ENCODE measurements around the gene MAD1L1. TPM values are rescaled to one million over a fixed set of nuclear protein-coding genes. Genes with fewer than 3 reads are reported as not detected.

MAD1L1 gene
- total RNA-seq, 1 donor from 2014 or later = 59.6 TPM

DNA sequence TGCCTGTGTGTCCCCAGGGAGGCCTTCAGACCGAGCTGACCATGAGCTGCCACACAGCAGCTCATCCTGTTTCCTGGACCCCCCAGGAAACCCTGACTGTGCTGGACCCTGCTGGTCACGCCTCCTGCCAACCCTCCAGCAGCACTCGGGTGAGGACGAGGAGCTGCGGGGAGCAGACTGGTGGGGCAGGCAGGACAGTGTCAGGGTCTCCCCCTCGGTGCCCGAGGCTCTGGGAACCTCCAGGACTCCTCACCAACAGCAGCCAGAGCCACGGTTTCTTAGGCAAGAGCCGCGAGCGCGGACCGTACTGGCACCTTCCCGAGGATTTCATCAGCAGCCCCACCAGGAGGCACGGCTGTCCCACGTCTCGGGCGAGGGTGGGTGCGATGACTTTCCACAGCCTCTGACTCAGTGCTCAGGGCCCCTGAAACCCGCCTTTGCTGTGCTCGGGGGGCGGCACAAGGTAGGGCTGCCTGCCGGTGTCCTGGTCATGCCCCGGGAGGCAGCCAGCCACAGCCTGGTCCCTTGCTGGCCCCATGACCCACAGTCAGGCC is 375.8 kb downstream of the MAD1L1 start:
- DNase-seq (ENCODE audit: low spot score in 2 of 2) = no peak
- no peaks in the 10 kb centered on the region for H3K36me3 ChIP-seq
- H3K27me3 ChIP-seq = no peaks in the 10 kb centered on the region

DNA sequence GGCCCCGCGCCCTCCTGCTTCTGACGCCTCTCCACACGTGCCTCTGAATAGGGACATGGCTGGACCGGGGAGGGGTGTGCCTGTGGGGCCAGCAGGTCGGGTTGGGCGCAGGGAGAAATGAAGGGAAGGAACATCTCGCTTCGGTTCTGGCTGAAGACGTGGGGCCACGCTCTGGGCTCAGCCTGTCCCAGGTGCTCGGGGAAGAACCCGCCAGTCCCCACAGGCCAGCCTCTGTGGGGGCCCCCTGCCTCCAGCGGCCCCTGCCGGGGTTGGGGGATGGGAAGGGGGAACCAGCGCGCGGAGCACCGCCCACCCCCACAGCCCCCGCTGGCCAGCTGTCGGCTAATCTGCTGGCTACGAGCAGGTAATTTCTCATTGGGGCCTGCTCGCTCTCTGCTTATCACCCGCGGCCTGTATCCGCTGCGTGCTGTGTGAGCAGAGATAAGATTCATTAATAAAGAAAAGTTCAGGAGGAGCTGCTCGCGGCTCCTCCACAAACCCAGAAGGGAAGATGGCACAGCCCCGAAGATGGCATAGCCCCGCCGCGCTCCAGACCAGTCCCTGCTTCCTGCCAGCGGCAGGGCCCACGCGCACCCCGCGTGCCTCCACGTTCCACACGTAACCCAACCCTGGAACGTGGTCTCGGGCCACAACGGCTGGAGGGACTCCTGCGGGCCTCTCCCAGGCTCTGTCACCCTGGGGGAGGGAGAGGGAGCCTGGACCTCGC is 376.4 kb downstream of the MAD1L1 start:
- Histone ChIP-seq H3K4me3 (no peak overlapping the region), H3K36me3 (no peaks in the 10 kb centered on the region), H3K4me1 (no peaks in the 10 kb centered on the region), H3K9me3 (no peaks in the 10 kb centered on the region), H3K27ac (no peak overlapping the region), H3K27me3 (no peaks in the 10 kb centered on the region)
- TF ChIP-seq, protein P1, sequence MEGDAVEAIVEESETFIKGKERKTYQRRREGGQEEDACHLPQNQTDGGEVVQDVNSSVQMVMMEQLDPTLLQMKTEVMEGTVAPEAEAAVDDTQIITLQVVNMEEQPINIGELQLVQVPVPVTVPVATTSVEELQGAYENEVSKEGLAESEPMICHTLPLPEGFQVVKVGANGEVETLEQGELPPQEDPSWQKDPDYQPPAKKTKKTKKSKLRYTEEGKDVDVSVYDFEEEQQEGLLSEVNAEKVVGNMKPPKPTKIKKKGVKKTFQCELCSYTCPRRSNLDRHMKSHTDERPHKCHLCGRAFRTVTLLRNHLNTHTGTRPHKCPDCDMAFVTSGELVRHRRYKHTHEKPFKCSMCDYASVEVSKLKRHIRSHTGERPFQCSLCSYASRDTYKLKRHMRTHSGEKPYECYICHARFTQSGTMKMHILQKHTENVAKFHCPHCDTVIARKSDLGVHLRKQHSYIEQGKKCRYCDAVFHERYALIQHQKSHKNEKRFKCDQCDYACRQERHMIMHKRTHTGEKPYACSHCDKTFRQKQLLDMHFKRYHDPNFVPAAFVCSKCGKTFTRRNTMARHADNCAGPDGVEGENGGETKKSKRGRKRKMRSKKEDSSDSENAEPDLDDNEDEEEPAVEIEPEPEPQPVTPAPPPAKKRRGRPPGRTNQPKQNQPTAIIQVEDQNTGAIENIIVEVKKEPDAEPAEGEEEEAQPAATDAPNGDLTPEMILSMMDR (IDR thresholded peaks at IDR 0.05) = no peak
- intact Hi-C loops (cut with DNase I) = no loop called here
- peak in 1 of 2 donors; percentile 59 for DNase-seq (ENCODE audit: low spot score in 2 of 2)

More for the DNA sequence above, 375.8 kb downstream of the MAD1L1 start:
- Histone ChIP-seq H3K4me3 (no peak overlapping the region), H3K4me1 (no peaks in the 10 kb centered on the region), H3K27ac (no peak overlapping the region), H3K9me3 (no peaks in the 10 kb centered on the region)
- intact Hi-C loops (cut with DNase I) = no loop called here
- TF ChIP-seq, protein P1 (IDR thresholded peaks at IDR 0.05) = no peak

DNA sequence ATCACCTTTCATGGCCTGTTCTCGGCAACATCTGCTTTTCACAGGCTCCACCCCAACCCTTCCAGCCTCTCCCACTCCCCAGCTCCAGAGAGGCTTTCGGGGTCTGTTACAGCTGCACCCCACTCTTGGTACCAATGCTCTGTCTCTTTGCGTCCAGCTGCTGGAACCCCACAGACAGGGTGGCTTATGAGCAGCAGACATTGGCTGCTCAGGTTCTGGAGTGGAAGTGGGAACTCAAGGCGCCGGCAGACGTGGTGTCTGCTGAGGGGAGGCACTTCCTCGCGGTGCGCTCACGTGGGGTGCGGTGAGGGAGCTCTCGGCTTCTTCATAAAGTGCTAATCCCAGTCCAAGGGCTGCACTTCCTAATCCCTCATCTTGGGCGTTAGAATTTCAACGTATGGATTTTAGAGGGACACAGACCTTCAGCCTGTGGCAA is 377.0 kb downstream of the MAD1L1 start:
- no peaks in the 10 kb centered on the region for H3K27me3 ChIP-seq
- H3K9me3 ChIP-seq = no peaks in the 10 kb centered on the region
- intact Hi-C loops (cut with DNase I) = no loop called here
- no peak overlapping the region for H3K27ac ChIP-seq
- no peaks in the 10 kb centered on the region for H3K36me3 ChIP-seq
- no peaks in the 10 kb centered on the region for H3K4me1 ChIP-seq
- TF ChIP-seq, protein P1 (IDR thresholded peaks at IDR 0.05) = no peak
- H3K4me3 ChIP-seq = no peak overlapping the region
- DNase-seq (ENCODE audit: low spot score in 2 of 2) = no peak

DNA sequence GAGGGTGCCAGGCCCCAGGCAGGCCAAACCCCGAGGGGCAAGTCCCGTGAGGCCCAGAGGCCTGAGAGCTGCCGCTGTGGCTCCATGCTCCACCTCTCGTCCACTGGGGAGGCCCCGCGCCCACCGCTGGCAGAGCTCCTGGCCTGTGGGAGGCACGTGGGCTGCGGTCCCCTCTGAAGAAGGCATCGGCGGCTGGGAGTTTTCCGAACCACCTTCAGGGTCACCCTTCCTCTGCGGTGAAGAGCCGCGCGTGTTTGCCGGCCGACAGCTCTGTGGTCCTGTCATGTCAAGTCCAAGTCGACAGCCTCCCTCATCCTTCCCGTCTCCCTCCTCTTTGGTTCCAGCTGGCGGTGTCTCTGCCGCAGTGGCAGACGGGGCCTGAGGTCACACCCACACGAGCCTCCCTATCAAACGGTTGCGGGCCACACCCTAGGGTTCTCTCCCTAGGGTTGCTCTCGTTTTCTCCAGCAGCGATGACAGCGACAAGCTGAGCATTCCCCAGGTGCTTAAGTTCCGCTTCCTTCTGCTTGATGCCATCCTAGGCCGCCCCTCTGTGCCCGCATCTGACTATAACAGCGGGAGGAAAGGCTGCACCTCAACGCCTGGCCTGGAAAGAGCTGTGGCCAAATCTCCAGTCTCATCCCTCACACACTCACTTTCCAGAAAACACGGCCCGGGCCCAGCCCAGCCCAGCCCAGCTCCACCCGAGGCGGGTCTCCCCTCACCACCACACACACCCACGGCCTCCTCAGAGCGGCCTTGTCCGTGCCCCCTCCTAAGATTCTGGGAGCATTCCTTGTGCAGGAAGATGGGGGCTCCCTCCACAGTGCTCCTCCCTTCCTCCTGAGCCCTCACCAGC is 377.6 kb downstream of the MAD1L1 start:
- H3K4me3 ChIP-seq = no peak overlapping the region
- intact Hi-C loops (cut with DNase I) = no loop called here
- H3K36me3 ChIP-seq = no peaks in the 10 kb centered on the region
- H3K4me1 ChIP-seq = no peaks in the 10 kb centered on the region
- TF ChIP-seq, protein P1 (IDR thresholded peaks at IDR 0.05) = no peak
- no peaks in the 10 kb centered on the region for H3K27me3 ChIP-seq
- peak in 1 of 2 donors; percentile 50 for DNase-seq (ENCODE audit: low spot score in 2 of 2)
- no peak overlapping the region for H3K27ac ChIP-seq
- no peaks in the 10 kb centered on the region for H3K9me3 ChIP-seq

DNA sequence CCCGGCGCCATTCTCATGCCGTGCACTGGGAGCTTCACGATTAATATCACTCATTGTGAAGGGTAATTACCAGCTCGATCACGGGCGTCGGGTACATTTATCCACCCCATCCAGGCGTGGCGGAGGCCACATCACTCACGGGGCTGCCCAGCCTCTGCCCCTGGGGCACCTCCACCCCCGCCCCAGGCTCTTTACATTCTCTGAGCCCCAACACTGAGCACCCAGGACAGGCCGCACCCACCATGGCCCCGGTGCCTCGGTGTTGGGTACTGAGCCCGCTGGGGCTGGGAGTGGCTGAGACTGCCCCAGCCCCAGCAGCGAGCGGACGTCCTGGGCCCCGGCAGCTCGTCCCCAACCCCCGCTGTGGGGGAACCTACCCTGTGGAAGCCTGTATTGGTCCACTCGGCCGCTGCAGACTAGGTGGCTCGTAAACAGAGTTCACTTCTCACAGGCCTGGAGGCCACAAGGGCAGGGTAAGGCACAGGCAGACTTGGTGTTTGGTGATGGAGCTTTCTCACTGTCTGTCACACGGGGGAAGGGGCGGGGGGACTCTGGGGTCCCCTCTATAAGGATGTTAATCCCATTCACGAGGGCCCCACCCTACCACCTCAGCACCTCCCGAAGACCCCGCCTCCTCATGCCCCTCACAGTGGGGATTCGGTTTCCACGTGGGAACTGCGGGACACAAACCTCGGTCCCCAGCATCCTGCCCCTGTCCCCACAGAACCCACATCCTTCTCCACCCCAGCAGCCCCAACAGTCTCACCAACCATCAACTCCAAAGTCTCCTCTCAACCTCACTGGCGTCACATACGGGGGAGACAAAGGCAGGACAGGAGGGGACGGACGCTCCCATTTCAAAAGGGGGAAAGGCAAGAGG is 378.5 kb downstream of the MAD1L1 start:
- peak in 1 of 2 donors; percentile 46 for DNase-seq (ENCODE audit: low spot score in 2 of 2)
- Histone ChIP-seq H3K4me1 (no peaks in the 10 kb centered on the region), H3K27ac (no peak overlapping the region), H3K9me3 (no peaks in the 10 kb centered on the region), H3K36me3 (no peaks in the 10 kb centered on the region), H3K4me3 (no peak overlapping the region), H3K27me3 (no peaks in the 10 kb centered on the region)
- intact Hi-C loops (cut with DNase I) = no loop called here
- TF ChIP-seq, protein P1 (IDR thresholded peaks at IDR 0.05) = no peak

Data from ascending aorta (tissue), 2 donors.